ENCODE results near the gene TP53TG5.

Gene TP53TG5

GRCh38 chr20:45400346-45401031 is 22.4 kb upstream of the TP53TG5 start:
- ChIA-PET POLR2A (no interaction called here), CTCF (interaction anchor here (1.4 kb wide), 1 partner anchor 36 kb away, joined by 3 read pairs; no protein-coding TSS in a partner anchor)
- TF ChIP-seq CTCF (IDR thresholded peaks at IDR 0.05; ENCODE audit: insufficient read depth, low read length, missing control alignments): no peak
- no peak overlapping the region for H3K4me3 ChIP-seq (ENCODE audit: low read depth, low read length)
- no peak for DNase-seq (ENCODE audit: low read depth, low spot score)

GRCh38 chr20:45399018-45399417 is 20.9 kb upstream of the TP53TG5 start:
- no peak overlapping the region for H3K4me3 ChIP-seq (ENCODE audit: low read depth, low read length)
- no peak for TF ChIP-seq CTCF (IDR thresholded peaks at IDR 0.05; ENCODE audit: insufficient read depth, low read length, missing control alignments)
- POLR2A ChIA-PET: no interaction called here
- CTCF ChIA-PET: interaction anchor here (1.3 to 1.4 kb wide), 2 partner anchors 36 to 38 kb away, joined by 3 to 5 read pairs; partner anchors contain the start of gene SYS1
- no peak for DNase-seq (ENCODE audit: low read depth, low spot score)

GRCh38 chr20:45395114-45395415 is 16.9 kb upstream of the TP53TG5 start:
- no peak for TF ChIP-seq CTCF (IDR thresholded peaks at IDR 0.05; ENCODE audit: insufficient read depth, low read length, missing control alignments)
- DNase-seq (ENCODE audit: low read depth, low spot score): no peak
- CTCF ChIA-PET: interaction anchor here (2.6 kb wide), 1 partner anchor 21 kb away, joined by 9 read pairs; no protein-coding TSS in a partner anchor
- POLR2A ChIA-PET: no interaction called here
- H3K4me3 ChIP-seq (ENCODE audit: low read depth, low read length): no peak overlapping the region

GRCh38 chr20:45394221-45395113 is 16.3 kb upstream of the TP53TG5 start:
- DNase-seq (ENCODE audit: low read depth, low spot score): no peak
- CTCF ChIA-PET: interaction anchor here (1.0 to 2.6 kb wide), 2 partner anchors 21 to 42 kb away, joined by 3 to 9 read pairs; no protein-coding TSS in a partner anchor
- no peak for TF ChIP-seq CTCF (IDR thresholded peaks at IDR 0.05; ENCODE audit: insufficient read depth, low read length, missing control alignments)
- POLR2A ChIA-PET: no interaction called here
- no peak overlapping the region for H3K4me3 ChIP-seq (ENCODE audit: low read depth, low read length)

- TF ChIP-seq CTCF (IDR thresholded peaks at IDR 0.05; ENCODE audit: insufficient read depth, low read length, missing control alignments): no peak
- H3K4me3 ChIP-seq (ENCODE audit: low read depth, low read length): no peak overlapping the region
- DNase-seq (ENCODE audit: low read depth, low spot score): no peak
- POLR2A ChIA-PET: no interaction called here
- CTCF ChIA-PET: interaction anchor here (0.6 to 3.2 kb wide), 7 partner anchors 10 to 330 kb away, joined by 3 to 22 read pairs (median 3); no protein-coding TSS in a partner anchor
Observed at GRCh38 chr20:45392733-45393132, 14.6 kb upstream of the TP53TG5 start.

GRCh38 chr20:45391559-45391958 is 13.4 kb upstream of the TP53TG5 start:
- no peak for TF ChIP-seq CTCF (IDR thresholded peaks at IDR 0.05; ENCODE audit: insufficient read depth, low read length, missing control alignments)
- ChIA-PET POLR2A (no interaction called here), CTCF (interaction anchor here (3.2 kb wide), 1 partner anchor 18 kb away, joined by 22 read pairs; no protein-coding TSS in a partner anchor)
- H3K4me3 ChIP-seq (ENCODE audit: low read depth, low read length): no peak overlapping the region
- DNase-seq (ENCODE audit: low read depth, low spot score): no peak

Measured in AG04449 (cell line).